ENCODE results near the gene PLAAT1.

Gene PLAAT1

GRCh38 chr3:193240850-193241706, at the start of gene PLAAT1:
Gene PLAAT1 (plus strand): TSS chr3:193241222. CDS start chr3:193255651, 14,429 bp downstream.
- no peak for DNase-seq (ENCODE audit: low read depth)

- no peak for DNase-seq (ENCODE audit: low read depth)
Observed at GRCh38 chr3:193194371-193194770, 46.7 kb upstream of the PLAAT1 start.

- no peak for DNase-seq (ENCODE audit: low read depth)
Observed at GRCh38 chr3:193196746-193197145, 44.3 kb upstream of the PLAAT1 start.

- no peak for DNase-seq (ENCODE audit: low read depth)
Observed at GRCh38 chr3:193207290-193208273, 33.4 kb upstream of the PLAAT1 start.

GRCh38 chr3:193210618-193211017, 30.4 kb upstream of the PLAAT1 start:
- no peak for DNase-seq (ENCODE audit: low read depth)

GRCh38 chr3:193211173-193211572, 29.8 kb upstream of the PLAAT1 start:
- no peak for DNase-seq (ENCODE audit: low read depth)

- DNase-seq (ENCODE audit: low read depth) = no peak
Observed at GRCh38 chr3:193211984-193212383, 29.0 kb upstream of the PLAAT1 start.

GRCh38 chr3:193212844-193213243, 28.2 kb upstream of the PLAAT1 start:
- DNase-seq (ENCODE audit: low read depth) = no peak

- no peak for DNase-seq (ENCODE audit: low read depth)
Observed at GRCh38 chr3:193214445-193214844, 26.6 kb upstream of the PLAAT1 start.

GRCh38 chr3:193225302-193226125, 15.5 kb upstream of the PLAAT1 start:
- no peak for DNase-seq (ENCODE audit: low read depth)

- no peak for DNase-seq (ENCODE audit: low read depth)
Observed at GRCh38 chr3:193228206-193228605, 12.8 kb upstream of the PLAAT1 start.

- no peak for DNase-seq (ENCODE audit: low read depth)
Observed at GRCh38 chr3:193229851-193230420, 11.1 kb upstream of the PLAAT1 start.

- DNase-seq (ENCODE audit: low read depth) = no peak
Observed at GRCh38 chr3:193230610-193231009, 10.4 kb upstream of the PLAAT1 start.

- no peak for DNase-seq (ENCODE audit: low read depth)
Observed at GRCh38 chr3:193231201-193231600, 9.8 kb upstream of the PLAAT1 start.

GRCh38 chr3:193236599-193236998, 4.4 kb upstream of the PLAAT1 start:
- no peak for DNase-seq (ENCODE audit: low read depth)

- no peak for DNase-seq (ENCODE audit: low read depth)
Observed at GRCh38 chr3:193237030-193237429, 4.0 kb upstream of the PLAAT1 start.

- DNase-seq (ENCODE audit: low read depth) = no peak
Observed at GRCh38 chr3:193240436-193240849, 579 bp upstream of the PLAAT1 start.

GRCh38 chr3:193241716-193242115, 694 bp downstream of the PLAAT1 start:
- DNase-seq (ENCODE audit: low read depth) = no peak

- DNase-seq (ENCODE audit: low read depth) = no peak
Observed at GRCh38 chr3:193243571-193243970, 2.5 kb downstream of the PLAAT1 start.

GRCh38 chr3:193248848-193249468, 7.9 kb downstream of the PLAAT1 start:
- no peak for DNase-seq (ENCODE audit: low read depth)

GRCh38 chr3:193250492-193250891, 9.5 kb downstream of the PLAAT1 start:
- no peak for DNase-seq (ENCODE audit: low read depth)
